Measurements from ENCODE around the gene TMEM250.

TMEM250 gene

DNA sequence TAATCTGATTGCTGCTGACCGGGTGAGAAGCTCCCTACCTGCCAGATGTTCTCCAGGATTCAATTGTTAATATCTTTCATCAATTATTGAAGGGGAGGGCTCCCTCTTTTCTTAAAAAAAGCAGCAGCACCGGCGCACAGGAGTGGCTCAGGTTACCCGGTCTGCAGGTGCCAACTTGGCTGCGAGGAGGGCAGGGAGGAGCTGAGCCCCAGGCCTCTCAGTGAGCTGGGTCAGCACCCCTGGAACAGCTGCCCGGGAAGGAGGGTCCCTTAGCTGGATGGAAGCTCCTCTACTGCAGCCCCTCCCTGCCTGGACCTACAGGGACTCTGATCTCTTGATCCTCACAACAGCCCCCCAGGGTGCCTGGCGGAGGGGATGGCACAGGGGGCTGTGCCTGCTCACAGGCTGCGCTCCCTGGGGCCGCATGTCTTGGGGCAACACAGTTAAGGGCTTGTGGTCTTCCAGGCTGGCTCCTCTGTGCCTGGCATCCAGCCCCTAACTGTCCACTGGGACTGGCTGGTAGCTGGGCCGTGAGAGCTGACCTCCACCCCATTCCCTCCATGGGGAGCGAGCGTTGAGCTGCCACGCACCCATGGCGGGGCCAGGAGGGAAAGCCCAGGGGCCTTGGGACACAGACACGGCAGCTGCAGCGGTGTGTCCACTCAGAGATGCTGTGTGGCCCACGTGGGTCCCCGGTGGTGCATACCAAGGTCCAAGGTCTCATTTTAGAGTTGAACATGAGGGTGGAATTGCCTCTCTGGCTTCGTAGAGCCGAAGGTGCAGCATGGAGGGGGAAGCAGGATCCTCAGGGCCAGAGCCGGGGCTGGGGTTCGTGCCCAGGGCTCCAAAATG is 28.6 kb upstream of the TMEM250 start:
- TF ChIP-seq, protein P1, sequence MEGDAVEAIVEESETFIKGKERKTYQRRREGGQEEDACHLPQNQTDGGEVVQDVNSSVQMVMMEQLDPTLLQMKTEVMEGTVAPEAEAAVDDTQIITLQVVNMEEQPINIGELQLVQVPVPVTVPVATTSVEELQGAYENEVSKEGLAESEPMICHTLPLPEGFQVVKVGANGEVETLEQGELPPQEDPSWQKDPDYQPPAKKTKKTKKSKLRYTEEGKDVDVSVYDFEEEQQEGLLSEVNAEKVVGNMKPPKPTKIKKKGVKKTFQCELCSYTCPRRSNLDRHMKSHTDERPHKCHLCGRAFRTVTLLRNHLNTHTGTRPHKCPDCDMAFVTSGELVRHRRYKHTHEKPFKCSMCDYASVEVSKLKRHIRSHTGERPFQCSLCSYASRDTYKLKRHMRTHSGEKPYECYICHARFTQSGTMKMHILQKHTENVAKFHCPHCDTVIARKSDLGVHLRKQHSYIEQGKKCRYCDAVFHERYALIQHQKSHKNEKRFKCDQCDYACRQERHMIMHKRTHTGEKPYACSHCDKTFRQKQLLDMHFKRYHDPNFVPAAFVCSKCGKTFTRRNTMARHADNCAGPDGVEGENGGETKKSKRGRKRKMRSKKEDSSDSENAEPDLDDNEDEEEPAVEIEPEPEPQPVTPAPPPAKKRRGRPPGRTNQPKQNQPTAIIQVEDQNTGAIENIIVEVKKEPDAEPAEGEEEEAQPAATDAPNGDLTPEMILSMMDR (IDR thresholded peaks at IDR 0.05), result no peak
- no peak for TF ChIP-seq ZFX (IDR thresholded peaks at IDR 0.05; ENCODE audit: borderline replicate concordance)
- no peak overlapping the region for H3K27ac ChIP-seq

DNA sequence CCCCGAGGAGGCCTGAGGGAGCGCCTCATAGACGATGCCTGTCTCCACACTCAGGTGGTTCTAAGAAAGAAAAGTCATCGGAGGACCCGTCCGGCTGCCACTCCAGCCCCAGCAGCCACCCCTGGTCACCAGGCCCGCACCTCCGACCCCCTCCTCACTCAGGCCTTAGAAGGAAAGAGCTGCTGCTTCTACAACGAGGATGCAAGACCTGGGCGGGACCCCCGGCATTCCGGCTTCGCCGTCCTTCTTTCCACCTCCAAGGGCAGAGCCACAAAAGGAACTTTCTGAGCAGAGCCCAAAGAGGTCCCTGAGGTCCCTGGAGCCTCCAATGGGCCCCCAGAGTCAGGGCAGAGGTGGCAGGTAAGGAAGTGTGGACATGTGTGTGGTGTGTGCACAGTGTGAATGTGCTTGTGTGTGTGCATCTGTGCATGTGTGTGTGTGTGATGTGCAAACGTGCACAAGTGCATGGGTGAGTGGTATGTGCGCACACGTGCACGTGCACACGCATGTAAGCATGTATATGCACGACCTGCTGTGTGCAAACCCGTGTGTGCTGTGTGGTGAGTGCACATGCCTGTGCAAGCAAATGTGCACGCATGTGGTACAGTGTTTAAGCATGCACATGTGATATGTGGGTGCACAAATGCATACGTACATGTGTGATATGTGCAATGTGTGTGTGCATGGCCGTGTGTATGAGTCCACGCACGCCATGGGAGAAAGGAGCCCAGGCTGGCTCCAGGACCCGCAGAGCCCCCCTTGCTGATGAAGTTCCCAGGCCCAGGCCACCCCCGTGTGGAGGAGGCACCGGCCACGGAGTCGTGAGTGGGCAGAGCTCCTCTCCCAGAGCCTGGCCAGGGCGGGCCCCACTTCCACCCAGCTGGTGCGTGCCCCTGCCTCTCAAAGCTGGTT is 27.7 kb upstream of the TMEM250 start:
- no peak overlapping the region for H3K27ac ChIP-seq
- TF ChIP-seq ZFX (IDR thresholded peaks at IDR 0.05; ENCODE audit: borderline replicate concordance), result no peak
- TF ChIP-seq, protein P1 (IDR thresholded peaks at IDR 0.05), result no peak

DNA sequence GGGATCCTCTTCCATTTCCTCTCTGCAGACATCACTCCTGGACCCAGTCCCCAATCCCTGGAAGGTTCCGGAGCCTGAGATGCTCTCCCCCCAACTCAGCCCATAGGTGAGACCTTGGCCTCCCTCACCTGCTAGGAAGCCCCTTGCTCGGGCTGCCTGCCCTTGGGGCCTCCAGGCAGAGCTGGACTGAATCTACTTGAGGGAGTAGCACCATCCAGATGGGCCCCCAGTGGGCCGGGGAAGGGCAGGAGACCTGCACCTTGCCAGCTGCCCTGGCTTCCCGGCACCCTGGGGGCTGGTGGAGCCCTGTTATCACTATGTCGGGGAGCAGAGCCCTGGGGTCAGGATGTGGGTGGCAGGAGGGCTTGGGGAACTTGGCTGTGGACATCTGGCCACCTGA is 26.9 kb upstream of the TMEM250 start:
- no peak overlapping the region for H3K27ac ChIP-seq
- TF ChIP-seq ZFX (IDR thresholded peaks at IDR 0.05; ENCODE audit: borderline replicate concordance), result no peak
- TF ChIP-seq, protein P1 (IDR thresholded peaks at IDR 0.05), result no peak

DNA sequence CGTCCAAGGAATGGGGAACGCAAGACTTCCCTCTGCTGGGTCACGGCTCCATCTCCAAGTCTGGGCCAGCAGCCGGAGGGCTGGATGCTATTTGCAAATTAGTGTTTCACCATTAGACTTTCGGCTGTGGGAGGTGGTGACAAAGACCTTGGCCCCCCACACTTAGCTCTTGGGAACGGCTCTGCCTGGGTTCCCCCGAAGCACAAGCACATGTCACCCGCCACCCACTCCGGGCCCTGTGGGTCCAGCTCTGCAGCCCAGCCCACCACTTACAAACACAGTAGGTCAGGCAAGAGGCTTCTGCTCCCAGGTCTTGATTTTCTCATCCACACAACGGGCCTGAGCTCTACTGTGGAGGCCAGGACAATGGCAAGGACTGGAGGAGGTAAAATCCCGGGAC is 25.8 kb upstream of the TMEM250 start:
- no peak for TF ChIP-seq ZFX (IDR thresholded peaks at IDR 0.05; ENCODE audit: borderline replicate concordance)
- TF ChIP-seq, protein P1 (IDR thresholded peaks at IDR 0.05), result no peak
- H3K27ac ChIP-seq, result no peak overlapping the region

DNA sequence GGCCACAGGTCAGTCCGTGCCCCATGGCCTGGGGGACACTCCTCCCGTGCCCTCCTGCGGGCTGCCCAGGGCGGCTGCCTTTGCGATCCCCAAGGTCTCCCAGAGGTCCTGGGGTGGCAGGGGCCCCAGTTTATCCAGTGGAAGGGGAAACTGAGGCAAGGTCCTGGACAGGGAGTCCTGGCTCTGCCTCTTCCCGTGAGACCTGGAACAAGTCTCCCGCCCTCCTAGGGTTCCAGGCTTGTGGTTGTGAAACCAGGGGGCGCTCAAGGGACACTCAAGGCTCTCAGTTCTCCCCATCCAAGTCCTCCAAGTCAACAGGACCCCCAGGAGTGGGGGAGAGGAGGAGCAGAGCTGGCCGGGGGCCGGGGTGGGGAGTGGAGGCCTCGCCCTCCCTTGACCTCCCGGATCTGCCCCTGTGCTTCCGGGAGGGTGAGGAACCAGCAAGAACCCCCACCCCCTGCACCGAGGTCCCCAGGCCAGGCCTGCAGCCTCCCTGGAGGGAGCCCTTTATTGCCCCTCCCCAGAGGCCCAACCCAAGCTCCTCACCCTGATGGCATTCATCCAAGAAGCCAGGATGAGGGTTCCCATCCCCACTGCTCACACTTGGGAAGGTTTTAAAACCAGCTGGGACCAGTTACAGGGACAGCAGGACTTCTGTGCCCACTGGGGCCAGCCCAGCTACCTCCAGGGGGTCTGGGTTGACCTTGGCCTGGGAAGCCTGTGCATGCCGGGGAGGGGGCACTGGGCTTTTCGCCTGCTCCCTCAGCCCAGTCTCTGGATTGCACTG is 24.7 kb upstream of the TMEM250 start:
- H3K27ac ChIP-seq, result no peak overlapping the region
- no peak for TF ChIP-seq ZFX (IDR thresholded peaks at IDR 0.05; ENCODE audit: borderline replicate concordance)
- TF ChIP-seq, protein P1 (IDR thresholded peaks at IDR 0.05), result peak; percentile 38

DNA sequence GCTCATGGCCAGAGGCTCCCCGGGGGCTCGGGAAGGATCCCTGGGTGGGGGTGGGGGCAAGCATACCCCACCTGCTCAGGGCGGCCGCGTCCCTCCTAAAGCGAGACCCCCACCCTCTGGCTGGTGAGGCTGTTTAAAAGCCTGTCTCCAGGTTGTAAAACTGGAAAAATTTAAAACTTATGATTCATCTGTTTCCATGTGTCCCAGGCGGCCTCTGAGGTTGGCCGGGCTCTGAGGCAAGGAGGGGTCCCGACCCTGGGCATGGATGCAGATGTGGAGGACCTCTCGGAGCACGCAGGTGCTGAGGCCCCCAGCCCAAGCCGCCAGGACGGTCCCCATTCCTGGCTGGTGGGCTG is 24.2 kb upstream of the TMEM250 start:
- TF ChIP-seq, protein P1 (IDR thresholded peaks at IDR 0.05), result no peak
- no peak for TF ChIP-seq ZFX (IDR thresholded peaks at IDR 0.05; ENCODE audit: borderline replicate concordance)

More for the DNA sequence above, 24.2 kb upstream of the TMEM250 start:
- no peak overlapping the region for H3K27ac ChIP-seq

Measured in 22Rv1 (cell line).